Measurements from ENCODE around the gene OR51B6.
"Not testable (repeated sequence)": the region's sequence is repeated elsewhere in the genome, so short reads cannot be mapped to it uniquely, and the experiment has no call there.

GRCh38 chr11:5366365-5366764, 15.1 kb downstream of the OR51B6 start:
- TF ChIP-seq EZH2 (IDR thresholded peaks at IDR 0.05; ENCODE audit: borderline replicate concordance, low read length), result not testable (repeated sequence)
- TF ChIP-seq, protein P1, sequence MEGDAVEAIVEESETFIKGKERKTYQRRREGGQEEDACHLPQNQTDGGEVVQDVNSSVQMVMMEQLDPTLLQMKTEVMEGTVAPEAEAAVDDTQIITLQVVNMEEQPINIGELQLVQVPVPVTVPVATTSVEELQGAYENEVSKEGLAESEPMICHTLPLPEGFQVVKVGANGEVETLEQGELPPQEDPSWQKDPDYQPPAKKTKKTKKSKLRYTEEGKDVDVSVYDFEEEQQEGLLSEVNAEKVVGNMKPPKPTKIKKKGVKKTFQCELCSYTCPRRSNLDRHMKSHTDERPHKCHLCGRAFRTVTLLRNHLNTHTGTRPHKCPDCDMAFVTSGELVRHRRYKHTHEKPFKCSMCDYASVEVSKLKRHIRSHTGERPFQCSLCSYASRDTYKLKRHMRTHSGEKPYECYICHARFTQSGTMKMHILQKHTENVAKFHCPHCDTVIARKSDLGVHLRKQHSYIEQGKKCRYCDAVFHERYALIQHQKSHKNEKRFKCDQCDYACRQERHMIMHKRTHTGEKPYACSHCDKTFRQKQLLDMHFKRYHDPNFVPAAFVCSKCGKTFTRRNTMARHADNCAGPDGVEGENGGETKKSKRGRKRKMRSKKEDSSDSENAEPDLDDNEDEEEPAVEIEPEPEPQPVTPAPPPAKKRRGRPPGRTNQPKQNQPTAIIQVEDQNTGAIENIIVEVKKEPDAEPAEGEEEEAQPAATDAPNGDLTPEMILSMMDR (conservative IDR thresholded peaks at IDR 0.05 in 1 of 2, IDR thresholded peaks at IDR 0.05 in 1 of 2; ENCODE audit: extremely low read depth in 1 of 2, insufficient read depth in 1 of 2, low read depth in 1 of 2, low read length in 2 of 2), result not testable (repeated sequence)
